ENCODE measurements around the gene SLC16A6. TPM values are rescaled to one million over a fixed set of nuclear protein-coding genes. Genes with fewer than 3 reads are reported as not detected.
"Not testable (repeated sequence)": the region's sequence is repeated elsewhere in the genome, so short reads cannot be mapped to it uniquely, and the experiment has no call there.

Gene SLC16A6, protein sequence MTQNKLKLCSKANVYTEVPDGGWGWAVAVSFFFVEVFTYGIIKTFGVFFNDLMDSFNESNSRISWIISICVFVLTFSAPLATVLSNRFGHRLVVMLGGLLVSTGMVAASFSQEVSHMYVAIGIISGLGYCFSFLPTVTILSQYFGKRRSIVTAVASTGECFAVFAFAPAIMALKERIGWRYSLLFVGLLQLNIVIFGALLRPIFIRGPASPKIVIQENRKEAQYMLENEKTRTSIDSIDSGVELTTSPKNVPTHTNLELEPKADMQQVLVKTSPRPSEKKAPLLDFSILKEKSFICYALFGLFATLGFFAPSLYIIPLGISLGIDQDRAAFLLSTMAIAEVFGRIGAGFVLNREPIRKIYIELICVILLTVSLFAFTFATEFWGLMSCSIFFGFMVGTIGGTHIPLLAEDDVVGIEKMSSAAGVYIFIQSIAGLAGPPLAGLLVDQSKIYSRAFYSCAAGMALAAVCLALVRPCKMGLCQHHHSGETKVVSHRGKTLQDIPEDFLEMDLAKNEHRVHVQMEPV
- total RNA-seq (2014; rRNA removed; shearing (Covaris generic)) = 4.4 and 4.8 TPM in 2 replicates

DNA sequence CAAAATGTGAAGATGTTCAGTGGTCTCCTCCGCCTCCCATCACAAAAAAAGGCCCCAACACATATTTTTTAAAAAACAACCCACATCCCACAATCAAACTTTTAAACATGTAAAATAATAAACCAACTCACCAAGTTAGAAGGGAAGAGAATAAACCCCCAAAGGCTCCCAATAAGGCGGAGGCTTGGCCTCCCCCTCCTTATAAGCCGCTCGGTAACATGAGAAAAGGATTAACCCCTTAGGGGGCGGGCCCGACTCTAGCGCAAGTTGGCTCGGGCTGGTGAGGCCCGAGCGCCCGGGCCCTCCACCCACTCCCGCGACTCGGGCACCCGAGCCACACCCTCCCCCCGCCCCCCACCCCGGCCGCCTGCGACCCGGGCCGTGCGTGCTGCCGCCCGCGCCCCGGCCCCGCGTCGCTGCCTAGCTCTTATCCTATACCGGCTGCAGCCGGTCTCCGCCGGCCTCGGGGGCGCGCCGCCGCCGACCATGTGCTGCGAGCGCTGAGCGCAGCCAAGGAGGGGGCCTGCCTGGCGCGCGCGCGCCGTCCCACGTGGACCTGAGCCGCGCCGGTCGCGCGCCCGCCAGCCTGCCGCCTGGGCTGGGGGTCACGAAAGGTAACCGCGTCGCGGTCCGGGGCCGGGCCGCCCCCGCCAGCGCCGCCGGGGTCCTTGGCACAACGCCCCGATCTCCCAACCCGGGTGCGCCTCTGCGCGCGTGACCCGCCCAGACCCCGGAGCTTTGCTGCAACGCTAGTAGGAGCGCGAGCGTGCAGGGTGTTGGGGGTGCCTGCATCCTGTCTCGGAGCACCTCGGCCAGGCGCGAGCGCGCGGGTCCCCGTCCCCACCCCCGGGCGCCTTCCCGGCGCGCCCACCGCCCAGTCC lies at the start of gene SLC16A6, which contains the start of gene ARSG:
Gene SLC16A6 (minus strand): TSS at position 173 of the 881 bp plus-strand sequence. CDS start 12,807 bp downstream, outside the sequence.
Gene ARSG (plus strand): TSS at position 541 of the 881 bp plus-strand sequence. CDS start 15,999 bp downstream, outside the sequence.
- peak; percentile 62 for DNase-seq (ENCODE audit: low read depth)

DNA sequence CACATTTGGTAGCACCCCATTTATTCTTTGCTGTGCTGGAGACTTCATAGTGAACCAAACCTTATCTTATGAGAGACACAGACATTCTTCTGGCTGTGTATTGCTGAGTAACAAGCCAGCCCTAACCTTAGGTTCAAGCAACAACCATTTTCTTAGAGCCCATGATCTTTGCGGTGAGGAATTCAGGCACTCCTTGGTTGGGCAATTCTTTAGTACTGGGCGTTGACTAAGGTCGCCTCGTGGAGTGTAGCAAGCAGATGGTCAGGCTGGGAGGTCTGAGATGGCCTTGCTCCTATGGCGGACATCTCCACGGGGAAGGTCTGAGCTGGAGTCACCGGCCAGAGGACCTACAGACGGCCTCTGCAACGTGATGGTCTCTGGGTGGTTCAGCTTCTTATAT lies 43.5 kb upstream of the SLC16A6 start:
- no peak for DNase-seq (ENCODE audit: low read depth)

DNA sequence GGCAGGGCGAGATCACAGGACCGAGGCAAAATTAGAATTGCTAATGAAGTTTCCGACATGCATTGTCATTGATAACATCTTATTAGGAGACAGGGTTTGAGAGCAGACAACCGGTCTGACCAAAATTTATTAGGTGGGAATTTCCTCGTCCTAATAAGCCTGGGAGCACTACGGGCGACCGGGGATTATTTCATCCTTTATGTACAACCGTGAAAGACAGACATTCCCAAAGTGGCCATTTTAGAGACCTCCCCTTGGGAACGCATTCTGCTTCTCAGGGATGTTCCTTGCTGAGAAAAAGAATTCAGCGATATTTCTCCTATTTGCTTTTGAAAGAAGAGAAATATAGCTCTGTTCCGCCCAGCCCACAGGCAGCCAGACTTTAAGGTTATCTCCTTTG lies 41.0 kb upstream of the SLC16A6 start:
- not testable (repeated sequence) for DNase-seq (ENCODE audit: low read depth)

DNA sequence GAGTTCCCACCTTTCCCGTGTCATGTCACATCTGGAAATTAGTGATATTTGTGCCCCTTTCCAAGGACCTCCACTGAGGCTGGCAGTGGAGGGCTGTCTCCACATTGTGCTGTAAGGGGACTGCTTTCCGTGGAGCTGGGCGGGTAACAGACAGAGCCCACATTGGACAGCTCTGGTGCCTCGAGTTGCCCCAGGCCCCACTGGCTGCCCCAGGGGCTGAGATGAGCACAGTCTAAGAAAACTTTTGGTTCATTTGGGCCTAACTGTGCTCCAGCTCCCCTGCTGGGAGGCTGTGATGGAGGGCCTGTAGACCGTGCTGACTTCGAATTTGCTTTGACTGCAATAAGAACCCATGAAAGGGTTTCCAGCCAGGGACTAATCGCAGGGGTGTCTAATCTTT lies 38.4 kb upstream of the SLC16A6 start:
- DNase-seq (ENCODE audit: low read depth) = no peak

DNA sequence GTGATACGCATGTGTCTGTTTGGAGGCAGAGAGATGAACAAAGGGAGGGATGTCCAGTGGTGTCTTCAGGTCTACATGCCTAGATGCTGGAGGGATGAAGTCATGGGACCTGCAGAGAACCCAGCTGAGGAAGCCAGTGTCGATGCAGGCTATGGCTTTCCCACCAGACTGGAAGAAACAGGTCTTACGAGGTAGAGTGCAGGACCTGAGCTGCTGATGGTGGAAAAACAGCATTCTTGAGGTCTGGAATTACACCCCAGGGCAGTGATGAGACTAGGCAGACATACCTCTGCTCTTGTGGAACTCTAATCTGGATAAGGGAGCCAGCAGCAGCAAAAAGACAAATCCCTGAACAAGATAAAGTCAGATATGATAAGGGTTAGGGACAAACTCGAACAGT lies 37.7 kb upstream of the SLC16A6 start:
- DNase-seq (ENCODE audit: low read depth) = peak; percentile 20

DNA sequence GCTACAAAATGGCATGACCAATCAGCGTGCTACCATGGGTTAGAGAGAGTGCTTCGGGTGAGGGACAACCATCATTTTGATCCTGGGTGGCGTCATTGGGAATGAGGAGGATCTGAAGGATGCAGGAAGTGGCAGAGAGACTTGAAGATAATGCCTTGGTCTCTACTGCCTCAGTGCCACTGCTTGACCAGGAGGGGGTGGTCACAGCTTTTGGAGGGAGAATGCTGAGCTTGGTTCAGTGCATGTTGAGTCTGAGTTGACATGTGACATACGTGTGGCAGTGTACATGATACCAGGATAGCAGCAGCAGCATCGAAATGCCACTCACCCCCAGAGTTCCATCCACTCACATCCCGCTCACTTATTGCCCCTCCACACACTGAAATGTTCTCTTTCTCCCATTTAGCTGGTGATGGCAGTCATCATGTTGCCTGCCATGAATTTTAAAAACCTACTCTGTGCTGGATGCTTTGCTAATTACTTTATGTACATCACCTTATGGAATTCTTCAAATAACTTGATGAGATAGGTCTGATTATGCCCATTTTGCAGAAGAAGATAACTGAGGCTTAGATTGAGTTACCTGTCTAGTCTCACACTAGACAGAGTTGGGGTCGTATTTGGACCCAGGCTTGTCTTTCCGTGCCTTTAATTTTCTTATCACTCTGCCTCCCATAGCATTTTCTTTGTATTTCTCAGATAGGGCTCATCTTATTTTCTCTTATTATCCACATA lies 37.1 kb upstream of the SLC16A6 start:
- no peak for DNase-seq (ENCODE audit: low read depth)

DNA sequence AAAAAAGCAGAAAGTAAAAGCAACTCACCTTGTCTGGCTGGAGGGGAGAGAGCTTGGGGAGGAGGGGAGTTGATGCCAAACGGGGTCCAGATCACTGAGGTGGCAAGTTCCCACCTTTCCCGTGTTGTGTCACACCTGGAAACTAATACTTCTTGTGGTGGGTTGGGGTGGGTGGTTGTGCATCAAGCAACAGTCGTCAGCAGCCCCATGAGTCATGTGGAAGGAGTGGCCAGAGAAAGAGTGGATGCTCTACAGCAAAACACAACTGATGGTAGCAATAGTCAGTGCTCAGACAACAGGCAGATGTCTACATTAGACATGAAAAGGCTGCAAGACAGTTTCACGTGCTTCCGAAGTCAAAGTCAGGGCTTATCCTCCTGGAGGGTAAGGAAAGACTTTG lies 35.8 kb upstream of the SLC16A6 start:
- DNase-seq (ENCODE audit: low read depth) = no peak

DNA sequence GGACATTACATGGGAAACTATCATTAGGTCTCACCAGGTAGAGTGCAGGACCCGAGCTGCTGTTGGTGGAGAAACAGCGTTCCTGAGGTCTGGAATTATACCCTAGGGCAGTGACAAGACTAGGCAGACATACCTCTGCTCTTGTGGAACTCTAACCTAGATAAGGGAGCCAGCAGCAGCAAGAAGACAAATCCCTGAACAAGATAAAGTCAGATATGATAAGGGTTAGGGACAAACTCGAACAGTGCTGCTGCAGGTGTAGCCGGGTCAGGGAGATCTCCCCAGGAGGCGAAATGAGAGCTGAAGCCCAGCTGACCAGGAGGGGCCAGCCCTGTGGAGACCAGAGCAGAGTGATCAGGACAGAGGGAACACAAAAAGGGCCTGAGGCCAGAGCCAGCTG lies 35.0 kb upstream of the SLC16A6 start:
- DNase-seq (ENCODE audit: low read depth) = no peak

DNA sequence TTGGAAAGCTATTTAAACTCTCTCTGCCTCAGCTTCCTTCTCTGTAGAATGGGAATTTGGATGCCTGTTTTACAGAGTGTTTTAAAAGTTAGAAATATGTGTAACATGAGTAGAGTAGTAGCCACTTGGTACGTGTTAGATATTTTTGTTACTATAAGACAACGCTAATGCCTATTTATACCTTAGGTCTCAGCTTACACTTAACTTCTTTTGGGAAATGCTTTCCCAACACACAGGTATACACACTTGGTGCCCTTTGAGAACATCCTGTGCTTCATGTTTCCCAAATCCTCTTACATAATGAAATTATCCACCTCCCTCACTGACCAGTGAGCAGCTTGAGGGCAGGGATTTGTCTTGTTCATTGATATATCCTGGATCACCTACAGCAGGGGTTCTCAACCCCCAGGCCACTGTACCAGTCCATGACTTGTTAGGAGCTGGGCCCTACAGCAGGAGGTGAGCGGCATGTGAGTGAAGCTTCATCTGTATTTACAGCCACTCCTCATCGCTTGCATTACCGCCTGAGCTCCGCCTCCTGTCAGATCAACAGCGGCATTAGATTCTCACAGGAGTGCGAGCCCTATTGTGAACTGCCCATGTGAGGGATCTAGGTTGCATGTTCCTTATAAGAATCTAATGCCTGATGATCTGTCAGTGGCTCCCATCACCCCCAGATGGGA lies 33.9 kb upstream of the SLC16A6 start:
- DNase-seq (ENCODE audit: low read depth) = no peak

DNA sequence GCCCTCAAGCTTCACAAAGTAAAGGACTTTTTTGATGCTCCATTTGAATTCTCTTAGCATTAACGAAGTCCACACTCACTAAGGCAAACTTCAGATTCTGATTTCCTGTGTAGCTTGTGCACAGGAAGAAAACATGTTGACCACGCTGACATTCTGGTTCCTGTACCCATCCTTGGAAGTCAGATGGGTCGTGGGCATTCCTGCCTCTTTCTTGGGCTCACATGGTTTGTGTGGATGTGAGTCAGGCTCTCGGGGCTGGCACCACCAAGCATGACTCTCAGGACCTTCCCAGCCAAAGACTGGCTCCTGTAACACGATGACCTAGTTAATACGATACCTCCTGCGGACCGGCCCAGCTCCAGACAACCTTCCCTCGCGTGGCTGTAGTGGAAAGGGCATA lies 33.2 kb upstream of the SLC16A6 start:
- no peak for DNase-seq (ENCODE audit: low read depth)

DNA sequence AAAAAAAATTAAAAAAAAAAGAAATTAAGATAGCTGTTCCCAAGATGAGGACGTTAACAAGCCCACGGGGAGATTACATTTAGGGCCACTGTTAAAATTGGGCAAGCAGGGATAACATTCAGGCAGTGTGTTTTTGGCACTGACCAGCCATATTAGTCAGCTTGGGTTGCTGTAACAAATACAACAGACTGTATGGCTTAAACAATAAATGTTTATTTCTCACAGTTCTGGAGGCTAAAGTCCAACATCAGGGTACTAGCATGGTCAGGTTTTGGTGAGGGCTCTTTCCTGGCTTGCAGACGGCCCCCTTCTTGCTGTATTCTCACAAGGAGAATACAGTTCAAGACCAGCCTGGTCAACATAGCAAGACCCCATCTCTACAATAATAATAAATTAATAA lies 31.7 kb upstream of the SLC16A6 start:
- no peak for DNase-seq (ENCODE audit: low read depth)

DNA sequence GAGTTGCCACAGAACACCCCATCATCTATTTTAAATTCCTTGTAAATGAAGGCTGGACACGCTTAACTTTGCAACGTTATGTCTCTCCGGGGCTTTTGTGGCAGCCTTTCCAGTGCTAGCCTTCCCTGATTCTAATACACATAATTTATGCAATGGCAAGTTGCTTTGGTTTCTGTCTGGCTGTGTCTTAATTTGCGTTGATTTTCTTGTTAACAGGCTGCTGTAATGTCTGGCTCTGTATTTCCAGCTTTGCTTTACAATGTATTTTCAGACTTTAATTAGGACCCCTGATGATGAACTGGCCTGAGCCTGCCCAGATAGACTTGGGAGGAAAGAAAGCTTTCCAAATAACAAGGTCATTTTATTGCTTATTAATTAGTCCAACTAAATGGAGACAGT lies 30.6 kb upstream of the SLC16A6 start:
- DNase-seq (ENCODE audit: low read depth) = no peak

DNA sequence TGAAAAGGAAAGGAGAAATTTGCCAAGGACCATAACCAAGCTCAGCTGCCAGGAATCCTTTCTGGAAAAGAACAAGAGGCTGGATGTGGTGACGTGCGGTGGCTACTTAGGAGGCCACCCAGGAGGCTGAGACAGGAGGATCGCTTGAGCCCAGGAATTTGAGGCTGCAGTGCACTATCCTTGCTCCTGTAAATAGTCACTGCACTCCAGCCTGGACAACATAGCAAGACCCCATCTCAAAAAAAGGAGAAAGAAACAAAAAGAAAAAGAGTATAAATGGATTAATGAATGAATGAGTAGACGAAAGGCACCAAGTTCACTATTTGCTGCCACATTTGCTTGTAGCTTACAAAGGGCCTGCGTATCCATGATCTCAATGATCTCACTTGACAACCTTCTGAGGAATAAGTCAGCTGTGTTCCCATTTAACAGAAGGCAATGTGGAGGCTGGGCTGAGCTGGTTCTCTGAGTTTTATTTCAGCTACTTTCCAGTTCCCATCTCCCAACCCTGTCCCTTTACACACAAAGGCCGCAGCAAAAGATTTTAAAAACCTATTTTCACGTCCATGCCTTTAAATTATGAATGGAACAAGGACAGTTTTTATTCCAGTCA lies 30.1 kb upstream of the SLC16A6 start:
- DNase-seq (ENCODE audit: low read depth) = no peak

DNA sequence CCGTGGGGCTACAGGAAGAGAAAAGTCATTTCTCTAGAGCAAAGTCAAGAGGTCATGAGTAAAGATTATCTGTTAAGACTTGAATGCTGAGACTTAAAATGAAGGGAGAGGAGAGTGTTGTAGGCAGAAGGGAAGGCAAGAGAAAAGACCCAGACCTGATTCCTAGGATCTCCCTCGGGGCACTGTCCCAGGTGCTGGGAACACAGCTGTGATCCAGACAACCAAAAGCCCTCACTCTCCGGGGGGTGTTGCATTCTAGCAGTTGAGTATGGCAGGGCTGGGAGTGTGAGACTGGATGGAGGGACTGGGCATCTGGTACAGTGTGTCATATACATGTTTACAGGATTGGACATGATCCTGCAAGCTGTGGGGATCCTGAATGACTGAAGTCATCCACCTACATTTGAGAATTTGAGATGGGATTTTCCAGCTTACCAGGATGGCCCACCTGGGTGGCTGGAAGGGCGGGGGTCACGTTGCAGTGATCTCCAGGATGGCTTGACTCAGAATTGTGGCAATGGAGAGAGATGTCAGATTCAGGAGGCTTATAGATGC lies 29.5 kb upstream of the SLC16A6 start:
- DNase-seq (ENCODE audit: low read depth) = no peak

DNA sequence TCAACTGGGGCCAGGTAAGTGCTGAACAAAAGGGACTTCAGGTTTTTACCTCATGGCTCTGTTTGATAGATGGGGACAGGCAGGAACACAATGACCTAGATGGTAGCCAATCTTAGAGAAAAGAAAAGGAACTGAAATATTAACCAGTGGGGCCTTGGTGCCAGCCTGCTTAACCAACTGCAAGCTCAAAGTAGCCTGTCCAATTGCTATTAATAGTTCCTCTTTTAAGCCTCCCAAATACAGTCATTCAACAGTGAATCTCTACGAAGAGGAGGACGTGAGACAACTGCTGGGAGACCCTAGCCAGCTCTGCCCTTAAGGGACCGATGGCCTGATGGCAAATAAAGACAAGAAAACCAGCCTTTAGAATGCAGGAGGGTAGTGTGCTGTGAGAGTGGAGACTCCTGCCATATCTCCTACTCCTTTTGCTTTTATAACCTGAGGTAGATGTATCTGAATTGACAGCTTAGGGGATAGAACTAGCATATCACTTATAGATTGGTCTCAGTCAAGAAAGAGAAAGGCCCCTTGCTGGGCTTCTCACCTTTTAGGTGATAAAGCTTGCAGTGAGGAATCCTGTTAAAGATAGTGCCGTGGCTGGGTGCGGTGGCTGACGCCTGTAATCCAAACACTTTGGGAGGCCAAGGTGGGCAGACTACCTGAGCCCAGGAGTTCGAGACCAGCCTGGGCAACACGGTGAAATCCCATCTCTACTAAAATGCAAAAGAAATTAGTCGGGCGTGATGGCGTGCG lies 28.7 kb upstream of the SLC16A6 start:
- DNase-seq (ENCODE audit: low read depth) = no peak

DNA sequence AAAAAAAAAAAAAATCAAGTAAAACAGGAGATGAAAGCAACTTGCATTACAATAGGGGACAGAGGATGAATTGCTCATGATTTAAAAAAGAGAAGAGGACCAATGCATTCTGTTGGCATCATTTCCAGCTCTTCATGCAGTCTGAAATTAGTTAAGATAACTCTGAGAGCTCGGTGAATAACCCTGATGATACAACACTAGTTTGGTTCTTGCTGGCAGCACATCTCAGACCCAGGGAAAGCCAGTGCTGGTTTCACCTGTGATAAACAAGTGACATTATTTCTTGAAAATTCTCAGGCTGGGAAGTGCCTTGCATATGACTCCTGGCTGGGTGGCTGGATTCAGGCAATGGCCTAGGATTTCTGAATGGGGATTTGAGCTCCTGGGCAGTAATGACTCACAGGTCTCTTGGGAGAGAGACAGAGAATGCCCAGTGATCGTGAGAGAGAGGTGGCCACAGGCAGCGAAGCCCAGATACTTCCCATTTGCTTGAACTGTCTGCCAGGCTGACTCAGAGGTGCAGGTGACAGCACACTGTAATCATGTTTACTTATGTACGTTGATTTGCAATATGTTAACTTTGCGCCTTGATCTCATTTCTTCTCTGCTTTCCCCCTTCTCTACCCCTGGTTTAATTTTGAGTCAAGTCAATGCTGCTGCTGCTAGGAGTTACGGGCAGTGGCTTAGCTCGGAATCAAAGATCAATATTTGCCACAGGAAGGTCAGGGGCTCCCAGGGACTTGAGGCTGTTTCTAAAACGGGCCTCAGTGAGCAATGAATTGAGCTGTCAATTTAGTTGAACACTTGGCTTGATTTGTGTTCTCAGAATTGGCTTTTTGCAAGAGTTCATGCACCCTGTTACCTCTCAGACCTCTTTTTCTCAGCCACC lies 27.4 kb upstream of the SLC16A6 start:
- DNase-seq (ENCODE audit: low read depth) = peak; percentile 93

DNA sequence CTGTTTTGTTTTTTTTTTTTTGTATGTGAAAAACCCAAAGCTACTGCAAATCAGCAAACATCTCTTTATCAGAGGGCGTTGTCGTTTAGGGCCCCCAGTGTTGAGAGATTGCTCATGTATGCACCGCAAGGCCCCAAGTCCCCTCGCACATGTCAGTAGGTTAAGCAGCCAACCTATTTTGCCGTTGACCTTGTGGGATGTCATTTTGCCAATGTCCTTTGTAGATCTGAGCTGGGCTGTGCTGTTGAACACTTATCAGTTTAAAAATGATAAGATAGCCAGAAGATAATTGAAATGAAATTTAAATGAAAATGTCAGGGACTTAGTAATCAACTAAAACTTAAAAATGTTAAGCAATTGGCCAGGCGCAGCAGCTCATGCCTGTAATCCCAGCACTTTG lies 26.5 kb upstream of the SLC16A6 start:
- no peak for DNase-seq (ENCODE audit: low read depth)

DNA sequence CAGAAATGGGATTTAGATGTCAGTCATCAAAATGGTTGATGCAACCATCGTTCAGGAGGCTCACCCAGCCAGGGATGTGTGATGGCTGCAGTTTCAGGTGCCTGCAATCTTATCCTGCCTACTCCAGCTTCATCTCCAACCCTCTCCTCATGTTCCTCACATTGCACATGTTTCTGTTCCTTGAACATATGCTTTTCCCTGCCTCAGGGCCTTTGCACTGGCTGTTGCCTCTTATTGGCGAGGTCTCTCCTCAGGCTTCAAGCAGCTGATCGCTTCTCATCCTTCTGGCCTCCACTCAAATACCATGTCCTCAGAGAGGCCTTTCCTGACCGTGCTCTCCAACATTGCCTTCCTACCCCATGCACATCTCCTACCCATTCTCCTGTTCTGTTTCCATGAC lies 25.0 kb upstream of the SLC16A6 start:
- DNase-seq (ENCODE audit: low read depth) = no peak
